HUDEP-2 (cell line): ENCODE data around the gene CCDC88B.

Experiments
- DNase-seq, 76 experiments: peaks; one replicate each; lab custom pipeline; 2025; ENCODE audit not compliant: unreplicated experiment in 76 of 76; lab: John Stamatoyannopoulos, UW

The CCDC88B gene

GRCh38 chr11:64401775-64402174 is 61.8 kb downstream of the CCDC88B start:
- DNase-seq = no peak

- no peak for DNase-seq
Measured at GRCh38 chr11:64403106-64403505, 63.1 kb downstream of the CCDC88B start.

- DNase-seq = no peak
Measured at GRCh38 chr11:64406221-64406946, 66.4 kb downstream of the CCDC88B start.
